K562 (cell line): ENCODE results near the gene CMPK1. TPM values are rescaled to one million over a fixed set of nuclear protein-coding genes. Genes with fewer than 3 reads are reported as not detected.

ENCODE experiments used
- ARID4B ChIP-seq: sonication (generic); formaldehyde crosslinking; IDR thresholded peaks from 2 replicates; pipeline ENCODE4 v1.8.0; 2022; ENCODE audit warnings: mild to moderate bottlenecking, missing genetic modification reagents
- CREB5 ChIP-seq: fragments of 250-450 bp; sonication (Bioruptor Pico); IDR thresholded peaks from 2 replicates; pipeline ENCODE4 v1.5.0; 2020; ENCODE audit warnings: mild to moderate bottlenecking
- CSDE1 ChIP-seq, 2 experiments: fragments of 450-650 bp; IDR thresholded peaks; 2 replicates each; pipeline ENCODE4 v1.6.1; 2016; ENCODE audit warnings: mild to moderate bottlenecking in 1 of 2
- FOSL1 ChIP-seq: fragments of 200-800 bp; sonication (Bioruptor generic); conservative IDR thresholded peaks from 2 replicates; pipeline ENCODE4 v1.6.1; 2016; ENCODE audit warnings: missing genetic modification characterization, missing compliant biosample characterization
- GTF3C2 ChIP-seq: IDR thresholded peaks from 3 replicates; pipeline ENCODE4 v1.6.1; 2011; ENCODE audit warnings: borderline replicate concordance, mild to moderate bottlenecking, moderate library complexity; ENCODE audit not compliant: insufficient read length; ENCODE audit errors: extremely low read depth
- IRF1 ChIP-seq: sonication (generic); formaldehyde crosslinking; IDR thresholded peaks from 2 replicates; pipeline ENCODE4 v1.8.0; 2022; ENCODE audit warnings: missing genetic modification reagents, mild to moderate bottlenecking, borderline replicate concordance
- MAFF ChIP-seq: IDR thresholded peaks from 2 replicates; pipeline ENCODE4 v1.6.1; 2012; ENCODE audit warnings: low read length, improper control_type of control experiment
- PHTF2 ChIP-seq: fragments of 250-450 bp; sonication (Bioruptor Pico); IDR thresholded peaks from 2 replicates; pipeline ENCODE4 v1.5.0; 2021; ENCODE audit warnings: mild to moderate bottlenecking
- PREB ChIP-seq: sonication (generic); formaldehyde crosslinking; IDR thresholded peaks from 2 replicates; pipeline ENCODE4 v1.8.1; 2023; ENCODE audit warnings: mild to moderate bottlenecking, missing genetic modification reagents
- TBP ChIP-seq: optimal IDR thresholded peaks from 2 replicates; pipeline ENCODE3; 2011; ENCODE audit warnings: low read depth, low read length, improper control_type of control experiment
- ZFPM2 ChIP-seq: fragments of 250-450 bp; sonication (Bioruptor Pico); IDR thresholded peaks from 2 replicates; pipeline ENCODE4 v1.5.1; 2022; ENCODE audit warnings: mild to moderate bottlenecking
- ZNF253 ChIP-seq: fragments of 250-450 bp; sonication (Bioruptor Pico); conservative IDR thresholded peaks from 2 replicates; pipeline ENCODE4 v1.6.1; 2021; ENCODE audit warnings: mild to moderate bottlenecking
- ZNF282 ChIP-seq: sonication (generic); formaldehyde crosslinking; IDR thresholded peaks from 2 replicates; pipeline ENCODE4 v1.8.1; 2023; ENCODE audit warnings: missing genetic modification reagents
- ZNF707 ChIP-seq: fragments of 250-450 bp; sonication (Bioruptor Pico); conservative IDR thresholded peaks from 2 replicates; pipeline ENCODE4 v1.8.0; 2022; ENCODE audit warnings: inconsistent platforms, mild to moderate bottlenecking, moderate library complexity
- ZSCAN29 ChIP-seq: fragments of 450-650 bp; IDR thresholded peaks from 2 replicates; pipeline ENCODE4 v1.6.1; 2017
- polyA plus RNA-seq, 8 experiments: library from polyadenylated mRNA; depleted of rRNA in 4 of 8; stranded (reverse) in 5 of 8; unstranded in 3 of 8; fragments of >200 nt; fragmentation: Nextera tagmentation in 2 of 8; fragmentation: Illumina TruSeq in 1 of 8; extraction: Ambion mirVana in 2 of 8; extraction: Trizol in 1 of 8; gene quantifications; 2 replicates each; pipeline versions ENCODE4 v1.2.1 to v1.2.3, GENCODE V29; 2011 to 2014; ENCODE audit warnings: inconsistent platforms in 1 of 8, missing spikeins in 1 of 8
- total RNA-seq, 7 experiments: library from RNA; depleted of rRNA in 6 of 7; stranded (reverse); fragments of >200 nt in 6 of 7; fragmentation: Illumina TruSeq in 2 of 7; extraction: Trizol in 2 of 7; gene quantifications; 2 replicates each; pipeline versions ENCODE4 v1.2.1 to v1.2.3, GENCODE V29; 2011 to 2021; ENCODE audit warnings: low replicate concordance in 1 of 7

CMPK1 gene
- total and polyA plus RNA-seq, 9 of the 15 experiments (the other 6 are each of a cell fraction or from before 2014, with no cell fraction given) = 54.5 to 197 (median 116) TPM

GRCh38 chr1:47313915-47314664 is 19.5 kb upstream of the CMPK1 start, which contains the start of gene STIL (continued):
- TF ChIP-seq GTF3C2 = no peak
- TF ChIP-seq ZNF707 = no peak
- no peak for TF ChIP-seq PREB (CRISPR knock-in tag)
- TF ChIP-seq ZSCAN29 = no peak
- 0 out of 2 replicates have a peak, but pooled peaks have one; percentile 6 for TF ChIP-seq PHTF2
- no peak; the same call in 1 of the 2 replicates for TF ChIP-seq MAFF
- TF ChIP-seq ZNF282 (CRISPR knock-in tag) = no peak
- TF ChIP-seq IRF1 = no peak
- no peak for TF ChIP-seq ZNF253 (CRISPR knock-in tag)
- peak; percentile 83; the same call in 1 of the 2 replicates for TF ChIP-seq ARID4B
- TF ChIP-seq CREB5 (CRISPR knock-in tag) = no peak
- TF ChIP-seq CSDE1 (IDR thresholded peaks at IDR 0.05) = 0 out of 4 replicates have a peak, but pooled peaks of 1 of the 2 experiments have one; percentile 52
- TF ChIP-seq ZFPM2 (CRISPR knock-in tag) = no peak
- TF ChIP-seq TBP = peak; percentile 94
- TF ChIP-seq FOSL1 (tag) = peak; percentile 34; the same call in 1 of the 2 replicates
